NCI-H1694 treated with DMSO at 0.1 percent for 48 hours (cell line): ENCODE results near the gene CDH3.

Experiments
- DNase-seq: peaks from one replicate; lab custom pipeline; 2025; lab: John Stamatoyannopoulos, UW

CDH3 gene

GRCh38 chr16:68737730-68738629 lies 92.9 kb downstream of the CDH3 start:
- no peak for DNase-seq

- DNase-seq: no peak
Observed at GRCh38 chr16:68739964-68740627, 95.0 kb downstream of the CDH3 start.

GRCh38 chr16:68740628-68741346 lies 95.7 kb downstream of the CDH3 start:
- DNase-seq: no peak

- DNase-seq: no peak
Observed at GRCh38 chr16:68743664-68744063, 98.6 kb downstream of the CDH3 start.

- DNase-seq: no peak
Observed at GRCh38 chr16:68744744-68745280, 99.7 kb downstream of the CDH3 start.

GRCh38 chr16:68746951-68747350 lies 101.8 kb downstream of the CDH3 start:
- no peak for DNase-seq

GRCh38 chr16:68749432-68749831 lies 104.3 kb downstream of the CDH3 start:
- no peak for DNase-seq
